Ovary (tissue), 9 donors: ENCODE data around the gene PSTPIP2. TPM values are rescaled to one million over a fixed set of nuclear protein-coding genes. Genes with fewer than 3 reads are reported as not detected.

Experiments used
- DNase-seq, 5 donors: peaks; one replicate each; pipeline ENCODE4 v3.0.0-alpha.2; 2019 to 2020
- H3K27ac ChIP-seq, 2 donors: fragments of 200-600 bp; one replicate each; pipeline versions ENCODE4 v1.5.1 to v1.8.0; 2019 to 2022
- H3K27me3 ChIP-seq: fragments of 200-600 bp; one replicate; pipeline ENCODE4 v1.8.0; 2022
- H3K36me3 ChIP-seq: fragments of 200-600 bp; sonication (generic); one replicate; pipeline ENCODE4 v1.5.1; 2019
- H3K4me1 ChIP-seq: one replicate; pipeline ENCODE4 v1.8.1; 2013; ENCODE audit warnings: mild to moderate bottlenecking, moderate library complexity; ENCODE audit not compliant: insufficient read depth
- H3K4me3 ChIP-seq: fragments of 200-600 bp; sonication (generic); one replicate; pipeline ENCODE4 v1.5.1; 2017
- H3K9me3 ChIP-seq, 2 donors: fragments of 200-600 bp in 1 of 2; sonication (generic) in 1 of 2; one replicate each; pipeline versions ENCODE4 v1.5.1 to v1.8.1; 2013 to 2019; ENCODE audit warnings: mild to moderate bottlenecking in 1 of 2, moderate library complexity in 1 of 2
- EP300 ChIP-seq: sonication (generic); formaldehyde crosslinking; IDR thresholded peaks from one replicate; pipeline ENCODE4 v1.6.1; 2017; ENCODE audit warnings: antibody characterized with exemption
- POLR2A ChIP-seq: fragments of 450-650 bp; IDR thresholded peaks from one replicate; pipeline ENCODE4 v1.6.1; 2017; ENCODE audit warnings: antibody characterized with exemption, mild to moderate bottlenecking, moderate library complexity
- WGBS, 3 donors: extraction: QIAGEN DNeasy Blood & Tissue Kit in 1 of 3; methylation state at CpG; one replicate each; pipeline versions ENCODE4 v1.1.5 to v1.1.7; 2013 to 2017; 5-methylcytosine and 5-hydroxymethylcytosine counted together
- intact Hi-C, 4 donors: fragments of 100-400 bp; cut with DNase I; formaldehyde crosslinking; loops; one replicate each; pipeline versions ENCODE4 v1.11.0 to v1.15.1; 2022 to 2023
- polyA plus RNA-seq, 2 donors: library from polyadenylated mRNA; stranded (reverse); fragments of 200-250 nt in 1 of 2; fragments of 350-450 nt in 1 of 2; fragmentation: Illumina TruSeq in 1 of 2; extraction: RNeasy Lipid Tissue Mini Kit (QIAGEN cat#74804) in 1 of 2; gene quantifications; one replicate each; pipeline ENCODE4 v1.2.3, GENCODE V29; 2013 to 2014
- total RNA-seq, 7 donors: library from RNA; depleted of rRNA in 2 of 7; stranded (reverse); fragments of >200 nt in 2 of 7; fragmentation: NEBNext Ultra II Directional in 3 of 7; extraction: Animal tissue kit (Norgen Biotek cat#: 25700) in 3 of 7; gene quantifications; one replicate each; pipeline versions ENCODE4 v1.1.0 to v1.2.4, GENCODE V29; 2016 to 2023
- TF ChIP-seq, protein P1 (sequence below), 3 donors: fragments of 450-650 bp in 2 of 3; fragments of 200-600 bp in 1 of 3; IDR thresholded peaks; one replicate each; pipeline versions ENCODE4 v1.5.1 to v1.8.0; 2016 to 2022; ENCODE audit warnings: antibody characterized with exemption in 3 of 3, mild to moderate bottlenecking in 1 of 3
- donor health status: DM: no; HTN: no; CAD: no; lungs with moderate emphysema.
- donor health status: DM: no; HTN: no; CAD: no.
- donor health status: Bipolar disorder and iron deficiency.
- donor health status: DM: yes; HTN: yes; CAD: no.
- donor health status: DM: no; HTN: no; CAD: no.
- donor health status: DM: yes; HTN: yes; CAD: no.

PSTPIP2 gene
- total and polyA plus RNA-seq, 9 donors = 3.0 to 22.3 (median 5.3) TPM

- Histone ChIP-seq H3K27me3 (no peaks in the 10 kb centered on the region), H3K27ac (no peak overlapping the region), H3K4me1 (no peaks in the 10 kb centered on the region), H3K36me3 (no peaks in the 10 kb centered on the region), H3K4me3 (no peak overlapping the region), H3K9me3 (no peaks in the 10 kb centered on the region)
- TF ChIP-seq EP300 (no peak), POLR2A (no peak)
- TF ChIP-seq, protein P1, sequence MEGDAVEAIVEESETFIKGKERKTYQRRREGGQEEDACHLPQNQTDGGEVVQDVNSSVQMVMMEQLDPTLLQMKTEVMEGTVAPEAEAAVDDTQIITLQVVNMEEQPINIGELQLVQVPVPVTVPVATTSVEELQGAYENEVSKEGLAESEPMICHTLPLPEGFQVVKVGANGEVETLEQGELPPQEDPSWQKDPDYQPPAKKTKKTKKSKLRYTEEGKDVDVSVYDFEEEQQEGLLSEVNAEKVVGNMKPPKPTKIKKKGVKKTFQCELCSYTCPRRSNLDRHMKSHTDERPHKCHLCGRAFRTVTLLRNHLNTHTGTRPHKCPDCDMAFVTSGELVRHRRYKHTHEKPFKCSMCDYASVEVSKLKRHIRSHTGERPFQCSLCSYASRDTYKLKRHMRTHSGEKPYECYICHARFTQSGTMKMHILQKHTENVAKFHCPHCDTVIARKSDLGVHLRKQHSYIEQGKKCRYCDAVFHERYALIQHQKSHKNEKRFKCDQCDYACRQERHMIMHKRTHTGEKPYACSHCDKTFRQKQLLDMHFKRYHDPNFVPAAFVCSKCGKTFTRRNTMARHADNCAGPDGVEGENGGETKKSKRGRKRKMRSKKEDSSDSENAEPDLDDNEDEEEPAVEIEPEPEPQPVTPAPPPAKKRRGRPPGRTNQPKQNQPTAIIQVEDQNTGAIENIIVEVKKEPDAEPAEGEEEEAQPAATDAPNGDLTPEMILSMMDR (IDR thresholded peaks at IDR 0.05) = no peak
- intact Hi-C loops = no loop called here
- 96 to 100% (median 96%) methylated on average over 2 of the region's 2 CpGs for WGBS, 3 donors
- no peak for DNase-seq
Observed at GRCh38 chr18:46046688-46047087, 25.4 kb downstream of the PSTPIP2 start.

- no peaks in the 10 kb centered on the region for H3K36me3 ChIP-seq
- intact Hi-C loops = no loop called here
- no peaks in the 10 kb centered on the region for H3K9me3 ChIP-seq
- H3K4me3 ChIP-seq = no peak overlapping the region
- no peak for DNase-seq
- H3K27ac ChIP-seq = no peak overlapping the region
- 95 to 96% (median 96%) methylated on average over 6 of the region's 6 CpGs for WGBS, 3 donors
- no peak for TF ChIP-seq EP300
- TF ChIP-seq, protein P1 (IDR thresholded peaks at IDR 0.05) = no peak
- no peak for TF ChIP-seq POLR2A
- no peaks in the 10 kb centered on the region for H3K4me1 ChIP-seq
- H3K27me3 ChIP-seq = no peaks in the 10 kb centered on the region
Observed at GRCh38 chr18:46046126-46046525, 25.9 kb downstream of the PSTPIP2 start.

DNA sequence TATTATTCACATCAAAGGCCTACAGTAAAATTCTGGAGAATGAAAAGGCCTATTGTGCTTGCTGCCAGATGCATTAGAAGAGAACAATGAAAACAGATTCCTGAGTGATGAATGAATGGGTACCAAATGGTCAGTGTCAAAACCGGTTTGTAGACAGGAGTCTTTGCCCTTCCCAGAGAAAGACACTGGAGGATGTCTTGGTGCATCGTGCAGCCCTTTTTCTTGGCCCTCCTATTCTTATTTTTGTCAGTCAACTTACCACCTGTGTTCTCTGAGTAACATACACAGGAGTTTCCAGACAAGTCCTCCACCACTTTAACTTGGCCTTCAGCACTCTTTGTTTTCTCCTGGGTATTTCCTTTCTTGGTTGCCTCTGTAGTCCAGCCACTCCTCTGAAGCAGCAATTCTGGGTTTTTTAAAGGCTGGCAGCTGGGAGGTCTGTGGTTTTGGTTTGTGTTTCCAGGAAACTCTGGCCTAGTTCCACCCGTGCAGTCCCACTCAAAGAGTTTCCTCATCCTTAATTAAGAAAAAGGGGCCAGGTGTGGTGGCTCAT lies 29.4 kb downstream of the PSTPIP2 start:
- Histone ChIP-seq H3K27ac (no peak overlapping the region), H3K4me1 (peaks cover 2% of the 10 kb centered on the region), H3K36me3 (no peaks in the 10 kb centered on the region), H3K9me3 (no peaks in the 10 kb centered on the region), H3K27me3 (no peaks in the 10 kb centered on the region), H3K4me3 (no peak overlapping the region)
- no peak for DNase-seq
- TF ChIP-seq EP300 = no peak
- TF ChIP-seq, protein P1 (IDR thresholded peaks at IDR 0.05) = no peak
- TF ChIP-seq POLR2A = no peak
- 16 to 25% (median 19%) methylated on average over 3 of the region's 3 CpGs for WGBS, 3 donors
- intact Hi-C loops = no loop called here

GRCh38 chr18:46040747-46041104 lies 31.3 kb downstream of the PSTPIP2 start:
- TF ChIP-seq, protein P1 (IDR thresholded peaks at IDR 0.05) = no peak
- TF ChIP-seq EP300 (no peak), POLR2A (no peak)

More at GRCh38 chr18:46040747-46041104, 31.3 kb downstream of the PSTPIP2 start:
- intact Hi-C loops = no loop called here
- Histone ChIP-seq H3K4me1 (peaks cover 2% of the 10 kb centered on the region), H3K36me3 (no peaks in the 10 kb centered on the region), H3K27me3 (no peaks in the 10 kb centered on the region), H3K27ac (no peak overlapping the region), H3K4me3 (no peak overlapping the region), H3K9me3 (no peaks in the 10 kb centered on the region)
- 86 to 90% (median 87%) methylated on average over 5 of the region's 5 CpGs for WGBS, 3 donors
- no peak for DNase-seq
